ENCODE results near the gene CLDN19.

CLDN19 gene

DNA sequence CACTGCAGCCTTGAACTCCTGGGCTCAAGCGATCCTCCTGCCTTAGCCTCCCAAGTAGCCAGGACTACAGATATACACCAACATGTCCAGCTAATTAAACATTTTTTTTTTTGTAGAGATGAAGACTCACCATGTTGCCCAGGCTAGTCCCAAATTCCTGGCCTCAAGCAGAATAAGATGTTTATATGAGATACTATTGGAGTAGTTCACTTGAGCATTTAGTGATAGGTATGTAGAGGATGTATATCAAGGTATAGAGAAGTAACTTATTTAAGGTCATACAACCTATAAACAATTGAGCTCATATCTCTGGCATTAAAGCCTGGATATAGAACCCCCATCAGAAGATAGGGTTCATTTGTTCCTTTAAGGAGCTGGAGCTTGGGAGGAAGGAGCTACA lies 40.1 kb upstream of the CLDN19 start:
- no peak for TF ChIP-seq CTCF (IDR thresholded peaks at IDR 0.05; ENCODE audit: extremely low read depth, missing control alignments)
- DNase-seq (ENCODE audit: low spot score): no peak

DNA sequence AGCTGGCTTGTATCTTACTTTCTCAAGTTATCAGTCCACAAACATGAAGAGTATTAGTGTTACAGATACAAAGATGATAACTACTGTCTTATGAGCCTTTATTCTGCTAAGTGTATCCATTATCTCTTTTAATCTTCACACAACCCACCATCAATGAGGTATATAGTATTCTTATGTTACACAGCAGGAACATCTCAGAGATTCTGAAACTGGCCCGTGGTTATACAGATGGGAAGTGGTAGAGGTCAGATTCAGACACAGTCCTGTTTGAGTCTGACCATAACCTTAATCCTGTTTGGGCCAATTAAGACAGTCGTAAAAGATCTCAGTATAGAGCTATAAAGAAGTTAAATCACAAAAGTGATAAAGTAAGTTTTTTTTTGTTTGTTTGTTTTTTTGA lies 39.7 kb upstream of the CLDN19 start:
- DNase-seq (ENCODE audit: low spot score): no peak

DNA sequence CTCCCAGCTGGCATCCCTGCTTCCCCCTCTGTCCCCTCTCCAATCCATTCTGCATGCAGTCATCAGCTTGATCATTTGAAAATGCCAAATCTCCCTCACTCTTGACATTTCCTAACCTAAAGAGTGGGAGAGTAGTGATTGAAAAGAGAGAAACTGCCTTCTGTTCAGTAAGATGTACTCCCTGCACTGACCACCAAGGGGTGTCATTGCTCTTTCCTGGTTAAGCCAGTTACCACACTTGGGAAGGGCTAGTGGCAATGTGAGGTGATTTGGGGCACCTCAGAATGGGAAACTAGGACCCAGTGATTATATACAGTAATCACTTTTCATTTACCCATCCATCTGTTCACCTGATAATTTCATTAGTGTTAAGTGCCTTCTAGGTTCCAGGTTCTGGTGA lies 37.8 kb upstream of the CLDN19 start:
- peak; percentile 61 for DNase-seq (ENCODE audit: low spot score)

More for the DNA sequence above, 39.7 kb upstream of the CLDN19 start:
- TF ChIP-seq CTCF (IDR thresholded peaks at IDR 0.05; ENCODE audit: extremely low read depth, missing control alignments): no peak

DNA sequence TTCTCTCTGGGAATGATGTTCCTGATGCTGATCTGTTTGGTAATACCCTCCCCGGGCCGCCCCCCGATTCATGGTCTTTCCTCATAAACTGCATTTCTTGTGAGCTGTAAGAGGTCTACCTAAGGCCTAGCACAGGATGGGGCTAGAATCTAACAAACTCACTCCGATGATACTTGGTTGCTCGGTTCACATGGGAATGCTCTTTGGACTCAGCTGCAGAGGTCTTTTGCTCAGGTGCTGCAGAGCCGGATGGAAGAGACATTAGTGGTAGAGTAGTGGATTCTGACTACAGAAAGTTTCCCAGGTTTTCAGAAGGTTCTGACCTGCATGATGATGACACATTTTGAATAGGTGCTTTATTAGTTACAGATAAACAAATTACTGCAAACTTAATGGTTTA lies 36.5 kb upstream of the CLDN19 start:
- no peak for TF ChIP-seq CTCF (IDR thresholded peaks at IDR 0.05; ENCODE audit: extremely low read depth, missing control alignments)
- no peak for DNase-seq (ENCODE audit: low spot score)

More for the DNA sequence above, 37.8 kb upstream of the CLDN19 start:
- TF ChIP-seq CTCF (IDR thresholded peaks at IDR 0.05; ENCODE audit: extremely low read depth, missing control alignments): peak; percentile 16

DNA sequence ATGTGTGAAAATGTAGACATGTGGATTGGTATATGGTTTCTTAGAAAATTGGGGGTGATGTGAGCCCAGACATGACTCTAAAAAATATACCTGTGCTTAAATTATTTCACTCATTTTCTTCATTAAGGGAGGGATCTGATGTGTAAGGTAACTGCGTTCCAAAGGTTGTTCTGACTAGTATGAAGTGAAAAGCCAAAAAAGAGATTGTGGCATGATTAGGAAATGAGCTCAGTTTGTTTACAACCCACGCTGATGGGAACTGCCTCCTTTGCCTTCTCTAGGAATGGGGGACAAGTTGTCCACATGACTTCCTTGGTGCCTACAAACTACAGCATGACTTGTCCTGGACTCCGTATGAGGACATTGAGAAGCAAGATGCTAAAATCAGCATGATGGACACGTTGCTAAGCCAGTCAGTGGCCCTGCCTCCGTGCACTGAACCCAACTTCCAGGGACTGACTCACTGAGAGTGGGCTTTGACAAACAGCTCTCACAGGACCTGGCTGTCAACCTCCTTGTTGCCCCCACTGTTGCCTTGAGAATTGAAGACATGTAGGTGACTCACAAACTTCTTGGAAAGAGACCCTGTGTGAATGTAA lies 35.0 kb upstream of the CLDN19 start:
- no peak for TF ChIP-seq CTCF (IDR thresholded peaks at IDR 0.05; ENCODE audit: extremely low read depth, missing control alignments)
- DNase-seq (ENCODE audit: low spot score): no peak

DNA sequence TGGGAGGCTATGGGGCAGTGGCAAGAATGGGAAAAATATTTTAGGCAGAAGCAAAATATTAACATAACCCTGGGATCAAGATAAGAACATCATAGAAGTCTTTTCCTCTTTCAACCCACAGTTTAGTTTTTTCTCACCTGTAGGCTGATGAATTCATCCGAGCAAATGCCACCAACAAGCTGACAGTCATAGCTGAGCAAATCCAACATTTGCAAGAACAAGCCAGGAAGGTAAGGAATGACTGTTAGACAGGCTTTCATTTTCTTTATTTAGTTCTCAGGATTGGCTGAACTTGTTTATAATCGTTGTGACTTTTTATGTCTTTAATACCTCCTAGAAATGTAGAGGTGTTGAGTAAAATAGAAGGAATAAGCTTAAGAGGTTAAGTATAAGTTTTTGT lies 33.4 kb upstream of the CLDN19 start:
- no peak for TF ChIP-seq CTCF (IDR thresholded peaks at IDR 0.05; ENCODE audit: extremely low read depth, missing control alignments)
- no peak for DNase-seq (ENCODE audit: low spot score)

GRCh38 chr1:42769811-42770210 lies 29.8 kb upstream of the CLDN19 start:
- TF ChIP-seq CTCF (IDR thresholded peaks at IDR 0.05; ENCODE audit: extremely low read depth, missing control alignments): no peak

More at GRCh38 chr1:42769811-42770210, 29.8 kb upstream of the CLDN19 start:
- no peak for DNase-seq (ENCODE audit: low spot score)
